Stimulated activated CD4-positive, alpha-beta T cell treated with anti-CD3 and anti-CD28 coated beads, Interleukin-15, amount 100 ng/mL, for 48 hours (primary cell): Measurements from ENCODE around the gene ATXN1.

Experiments used
- DNase-seq, 2 donors: peaks; one replicate each; pipeline ENCODE4 v3.0.0-alpha.2; 2020; ENCODE audit warnings: low read depth in 2 of 2

ATXN1 gene

DNA sequence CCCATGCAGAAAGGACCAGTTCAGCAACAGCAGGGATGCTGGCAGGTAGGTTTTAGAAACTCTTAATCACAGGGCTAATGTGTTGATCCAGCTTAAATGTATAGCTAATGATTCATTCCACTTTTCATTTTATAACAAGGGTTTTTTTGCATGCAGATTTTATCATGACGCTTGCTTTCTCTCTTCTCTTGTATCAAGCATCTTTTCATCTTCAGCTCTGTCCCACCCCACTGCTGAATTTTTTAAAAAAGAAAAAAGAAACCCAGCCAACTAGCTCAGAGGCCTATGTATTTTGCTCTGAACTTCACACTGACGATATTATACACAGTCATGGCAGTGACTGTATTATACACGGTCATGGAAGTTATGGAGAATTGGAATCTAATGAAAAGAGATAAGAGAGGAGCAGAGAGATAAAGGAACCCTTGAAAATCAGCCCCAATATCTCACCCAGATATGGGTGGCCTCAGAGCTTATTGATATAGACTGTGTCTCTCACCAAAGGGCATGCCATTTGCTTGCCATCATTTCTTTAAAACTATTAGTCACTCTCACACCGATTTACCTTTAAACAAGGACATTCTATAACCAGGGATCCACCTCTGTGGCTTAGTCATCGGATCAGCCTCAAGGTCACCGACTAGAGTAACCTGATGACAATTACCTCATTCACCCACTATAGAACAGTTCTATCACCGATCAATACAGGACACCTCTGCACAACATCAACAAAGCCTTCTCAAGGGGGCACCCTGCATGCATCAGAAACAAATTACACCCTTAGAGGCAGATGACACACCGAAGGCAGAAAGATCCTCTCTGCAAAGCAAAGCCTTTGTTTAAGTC is 222.0 kb downstream of the ATXN1 start:
- DNase-seq, result no peak

- DNase-seq, result no peak
These were observed 225.7 kb downstream of the ATXN1 start for GRCh38 chr6:16535564-16535963.

DNA sequence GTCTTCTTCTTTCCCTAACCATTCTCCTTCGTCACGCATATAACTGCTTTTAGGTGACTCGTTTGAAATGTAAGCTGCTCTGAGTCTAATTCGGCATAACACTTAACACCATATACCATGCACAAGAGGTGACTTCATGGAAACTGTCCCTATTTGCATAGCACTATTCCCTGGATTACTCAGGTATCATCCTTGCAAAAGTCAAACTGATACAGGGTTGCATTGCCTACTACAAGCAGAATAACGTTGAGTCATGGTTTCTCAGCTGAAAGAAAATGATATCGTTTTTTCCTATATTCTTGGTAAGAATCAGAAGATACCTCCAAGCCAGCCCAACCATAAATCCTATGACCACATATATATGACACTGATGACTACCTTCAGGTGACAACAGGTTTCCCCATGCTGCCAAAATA is 227.5 kb downstream of the ATXN1 start:
- no peak for DNase-seq

GRCh38 chr6:16533210-16533609 is 228.1 kb downstream of the ATXN1 start:
- DNase-seq, result no peak

GRCh38 chr6:16527691-16528090 is 233.6 kb downstream of the ATXN1 start:
- no peak for DNase-seq

GRCh38 chr6:16524380-16524707 is 236.9 kb downstream of the ATXN1 start:
- DNase-seq, result no peak

- no peak for DNase-seq
These were observed 237.5 kb downstream of the ATXN1 start for GRCh38 chr6:16523606-16524379.

DNA sequence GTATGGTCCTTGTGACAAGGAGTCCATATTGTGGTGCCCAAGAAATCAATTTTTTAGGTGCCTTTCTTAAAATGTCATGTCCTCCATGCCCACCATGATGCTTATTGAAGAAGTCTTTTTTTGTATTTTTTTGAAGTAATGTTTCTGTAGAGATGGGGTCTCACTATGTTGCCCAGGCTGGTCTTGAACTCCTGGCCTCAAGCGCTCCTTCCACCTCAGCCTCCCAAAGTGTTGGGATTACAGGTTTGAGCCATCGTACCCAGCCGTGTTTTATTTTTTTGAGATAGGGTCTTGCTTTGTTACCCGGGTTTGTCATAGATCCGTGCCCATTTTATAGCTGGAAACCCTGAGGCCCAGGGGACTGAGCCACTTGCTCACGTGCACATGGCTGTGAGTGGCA is 238.3 kb downstream of the ATXN1 start:
- no peak for DNase-seq

DNA sequence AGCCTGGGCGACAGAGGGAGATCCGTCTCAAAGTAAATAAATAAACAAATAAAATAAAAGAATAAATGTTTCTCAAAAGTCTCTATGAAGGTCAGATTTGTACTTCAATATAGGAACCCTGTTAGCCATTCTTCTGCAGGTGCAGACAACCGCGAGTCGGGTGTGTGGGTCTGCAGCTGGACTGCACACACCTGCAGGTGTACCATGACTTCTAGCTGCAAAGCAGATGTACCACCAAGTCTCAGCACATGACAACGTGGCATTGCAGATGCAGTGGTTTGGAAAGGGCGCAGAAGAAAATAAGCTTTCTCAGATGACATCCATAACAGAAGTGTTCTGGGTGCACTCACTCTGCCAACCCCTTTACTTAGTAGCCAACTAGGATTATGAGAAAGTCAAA is 239.7 kb downstream of the ATXN1 start:
- no peak for DNase-seq

DNA sequence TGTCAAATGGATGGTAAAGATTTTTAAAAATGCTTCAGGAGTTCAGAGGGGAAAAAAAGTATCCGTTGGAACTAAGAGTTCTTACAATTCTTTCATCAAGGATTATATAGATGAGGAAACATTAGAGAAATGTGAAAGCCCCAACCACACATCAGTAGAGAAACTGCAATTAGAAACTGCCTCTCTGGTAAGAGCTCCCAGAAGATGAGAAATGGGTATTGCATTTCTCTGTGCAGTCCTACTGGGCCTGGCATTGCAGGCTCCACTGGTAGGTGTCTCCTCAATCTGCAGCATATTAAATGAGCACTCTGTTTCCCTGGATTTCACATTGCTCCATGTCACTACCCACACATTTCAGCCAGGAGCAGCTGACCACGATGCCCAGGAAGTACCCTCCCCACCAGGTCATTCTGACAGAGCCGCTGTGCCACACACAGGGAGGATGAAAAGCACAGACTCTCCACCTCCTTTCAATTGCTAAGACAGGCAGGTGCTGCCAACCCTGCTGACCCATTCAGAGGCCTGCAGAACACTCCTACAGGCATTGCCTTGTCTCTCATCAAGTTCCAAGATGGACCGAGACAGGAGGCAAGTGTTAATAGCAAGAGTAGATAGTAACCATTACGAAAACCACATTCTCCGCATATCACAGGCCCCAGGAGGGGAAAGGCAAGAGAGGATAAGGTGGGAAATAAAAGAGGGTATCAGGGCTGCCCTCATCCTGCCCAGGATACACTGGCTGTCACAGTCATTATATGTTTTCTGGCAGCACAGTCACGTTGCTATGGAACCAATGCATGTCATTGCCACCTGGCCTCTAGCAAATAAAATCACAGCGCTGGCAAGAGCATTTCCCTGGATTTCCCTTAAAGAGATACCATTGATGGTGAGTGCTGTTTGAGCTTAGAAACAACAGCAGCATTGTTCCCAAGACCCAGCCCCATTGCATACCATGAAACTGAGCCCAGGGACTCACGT is 241.7 kb downstream of the ATXN1 start:
- no peak for DNase-seq

GRCh38 chr6:16518265-16518664 is 243.0 kb downstream of the ATXN1 start:
- DNase-seq, result no peak

- DNase-seq, result peak in 1 of 2 donors; percentile 22
These were observed 247.0 kb downstream of the ATXN1 start for GRCh38 chr6:16514249-16514648.

- DNase-seq, result no peak
These were observed 248.5 kb downstream of the ATXN1 start for GRCh38 chr6:16512544-16513290.

GRCh38 chr6:16511723-16512489 is 249.4 kb downstream of the ATXN1 start:
- DNase-seq, result peak in 1 of 2 donors; percentile 16

DNA sequence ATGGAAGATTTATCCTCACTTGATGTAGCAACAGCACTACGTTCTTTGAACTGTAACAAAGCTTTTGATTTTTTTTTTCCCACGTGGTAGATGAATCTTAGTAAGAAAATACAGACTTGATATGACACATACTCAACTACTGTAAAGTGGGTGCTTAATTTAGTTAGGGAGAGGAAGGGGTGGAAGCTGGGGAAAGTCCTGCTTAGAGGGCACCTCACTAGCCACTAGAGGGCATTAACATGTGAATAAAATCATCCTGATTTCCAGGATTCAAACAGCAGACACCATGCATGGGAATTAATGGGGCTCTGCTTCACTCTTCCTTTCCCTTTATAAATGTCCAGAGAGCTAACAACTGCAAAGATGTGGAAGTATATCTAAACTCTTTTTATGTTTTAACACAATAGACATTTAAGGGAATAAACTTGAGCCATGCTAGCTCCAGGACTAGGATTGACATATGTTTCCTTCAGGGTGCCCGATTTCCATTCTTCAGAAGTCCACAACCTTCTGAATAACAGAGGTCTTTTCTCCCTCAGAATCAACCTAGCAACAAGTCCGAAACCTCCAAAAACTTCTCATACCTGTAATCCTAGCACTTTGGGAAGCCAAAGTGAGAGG is 250.1 kb downstream of the ATXN1 start:
- no peak for DNase-seq

GRCh38 chr6:16510245-16510644 is 251.0 kb downstream of the ATXN1 start:
- no peak for DNase-seq

GRCh38 chr6:16508959-16509358 is 252.3 kb downstream of the ATXN1 start:
- no peak for DNase-seq

DNA sequence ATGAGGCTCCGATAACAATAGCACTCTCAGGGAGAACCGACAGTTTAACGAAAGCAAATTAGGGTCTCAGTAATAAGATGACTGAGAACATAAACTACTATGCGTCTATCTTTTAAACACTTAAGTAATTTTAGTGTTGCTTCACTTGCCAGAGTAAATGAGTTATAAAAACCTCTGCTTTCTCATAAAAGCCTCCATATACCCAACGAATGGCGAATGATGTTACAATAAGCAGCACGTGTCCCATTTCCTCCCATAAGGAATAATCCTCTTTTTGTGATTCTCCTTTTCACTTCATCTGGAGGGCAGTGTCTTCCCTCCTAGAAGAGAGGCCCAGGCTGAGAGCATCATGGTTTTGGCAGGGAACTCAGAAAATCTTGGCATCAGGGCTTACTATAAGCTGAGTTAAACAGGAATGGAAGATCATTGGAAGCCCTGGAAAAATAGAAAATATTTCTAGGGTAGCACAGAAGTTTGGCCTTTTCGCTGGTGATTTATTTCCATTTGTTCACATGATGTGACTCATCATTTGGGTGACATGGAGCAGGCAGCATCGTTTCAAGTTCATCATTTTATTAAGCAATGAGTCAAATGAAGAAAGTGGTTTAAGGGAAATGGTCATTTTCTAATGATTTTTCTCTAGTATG is 255.4 kb downstream of the ATXN1 start:
- no peak for DNase-seq

- no peak for DNase-seq
These were observed 256.7 kb downstream of the ATXN1 start for GRCh38 chr6:16504609-16505008.
